ENCODE measurements around the gene BTBD9.

DNA sequence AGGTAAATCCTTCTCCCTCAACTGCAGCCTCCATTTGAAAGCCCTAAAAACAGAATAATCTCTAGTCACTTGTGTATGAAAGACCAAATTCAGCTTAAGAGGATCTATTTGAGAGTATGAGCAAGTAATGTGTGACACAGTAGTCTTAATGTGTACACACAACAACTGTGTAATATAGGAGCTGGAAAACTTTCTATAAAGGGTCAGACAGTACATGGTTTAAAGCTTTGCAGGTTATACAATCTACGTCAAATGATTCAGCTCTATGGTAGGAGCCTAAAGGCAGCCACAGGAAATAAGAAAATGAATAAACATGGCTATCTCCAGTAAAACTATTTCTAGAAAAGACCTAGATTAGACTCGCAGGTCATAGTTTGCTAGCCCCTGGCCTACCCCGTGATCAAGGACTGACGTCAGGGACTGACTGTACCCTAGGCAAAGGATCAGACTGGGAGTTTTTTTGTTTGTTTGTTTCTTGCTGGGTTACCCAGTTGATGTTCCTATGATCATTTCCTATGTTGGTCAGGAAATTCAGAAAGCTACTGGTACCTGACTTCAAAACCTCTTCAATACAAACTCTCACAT, 39.7 kb downstream of the BTBD9 start:
- TF ChIP-seq EZH2 (IDR thresholded peaks at IDR 0.05; ENCODE audit: borderline replicate concordance, insufficient read depth, low read depth, low read length, poor library complexity, severe bottlenecking) = no peak
- TF ChIP-seq, protein P1, sequence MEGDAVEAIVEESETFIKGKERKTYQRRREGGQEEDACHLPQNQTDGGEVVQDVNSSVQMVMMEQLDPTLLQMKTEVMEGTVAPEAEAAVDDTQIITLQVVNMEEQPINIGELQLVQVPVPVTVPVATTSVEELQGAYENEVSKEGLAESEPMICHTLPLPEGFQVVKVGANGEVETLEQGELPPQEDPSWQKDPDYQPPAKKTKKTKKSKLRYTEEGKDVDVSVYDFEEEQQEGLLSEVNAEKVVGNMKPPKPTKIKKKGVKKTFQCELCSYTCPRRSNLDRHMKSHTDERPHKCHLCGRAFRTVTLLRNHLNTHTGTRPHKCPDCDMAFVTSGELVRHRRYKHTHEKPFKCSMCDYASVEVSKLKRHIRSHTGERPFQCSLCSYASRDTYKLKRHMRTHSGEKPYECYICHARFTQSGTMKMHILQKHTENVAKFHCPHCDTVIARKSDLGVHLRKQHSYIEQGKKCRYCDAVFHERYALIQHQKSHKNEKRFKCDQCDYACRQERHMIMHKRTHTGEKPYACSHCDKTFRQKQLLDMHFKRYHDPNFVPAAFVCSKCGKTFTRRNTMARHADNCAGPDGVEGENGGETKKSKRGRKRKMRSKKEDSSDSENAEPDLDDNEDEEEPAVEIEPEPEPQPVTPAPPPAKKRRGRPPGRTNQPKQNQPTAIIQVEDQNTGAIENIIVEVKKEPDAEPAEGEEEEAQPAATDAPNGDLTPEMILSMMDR (IDR thresholded peaks at IDR 0.05) = no peak

All from B cell (primary cell).